UCSD-AML1 (cell line): ENCODE results near the gene SLC22A23.
"Not testable (repeated sequence)": the region's sequence is repeated elsewhere in the genome, so short reads cannot be mapped to it uniquely, and the experiment has no call there.

Experiments
- DNase-seq: peaks from one replicate; lab custom pipeline; 2025; ENCODE audit not compliant: unreplicated experiment; lab: John Stamatoyannopoulos, UW

Gene SLC22A23

DNA sequence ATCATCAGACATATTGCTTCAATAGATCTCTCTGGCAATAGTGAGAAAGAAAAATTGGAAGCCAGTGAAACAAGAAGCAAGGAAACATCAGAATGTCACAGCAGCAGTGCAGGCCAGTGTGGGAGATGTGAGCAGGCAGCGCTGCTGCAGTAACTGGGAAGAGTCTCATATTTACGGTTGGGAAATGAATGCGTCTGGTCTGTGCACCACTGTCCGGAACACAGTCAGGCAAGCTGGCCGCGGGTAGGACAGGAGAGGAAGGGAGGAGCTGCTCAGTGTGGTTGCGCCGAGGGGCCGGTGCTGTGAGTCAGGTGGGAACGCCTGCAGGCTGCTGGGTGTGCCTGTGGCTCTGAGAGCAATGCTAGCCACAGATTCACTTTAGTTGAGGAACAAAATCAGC is 204.5 kb downstream of the SLC22A23 start:
- DNase-seq = peak; percentile 33

DNA sequence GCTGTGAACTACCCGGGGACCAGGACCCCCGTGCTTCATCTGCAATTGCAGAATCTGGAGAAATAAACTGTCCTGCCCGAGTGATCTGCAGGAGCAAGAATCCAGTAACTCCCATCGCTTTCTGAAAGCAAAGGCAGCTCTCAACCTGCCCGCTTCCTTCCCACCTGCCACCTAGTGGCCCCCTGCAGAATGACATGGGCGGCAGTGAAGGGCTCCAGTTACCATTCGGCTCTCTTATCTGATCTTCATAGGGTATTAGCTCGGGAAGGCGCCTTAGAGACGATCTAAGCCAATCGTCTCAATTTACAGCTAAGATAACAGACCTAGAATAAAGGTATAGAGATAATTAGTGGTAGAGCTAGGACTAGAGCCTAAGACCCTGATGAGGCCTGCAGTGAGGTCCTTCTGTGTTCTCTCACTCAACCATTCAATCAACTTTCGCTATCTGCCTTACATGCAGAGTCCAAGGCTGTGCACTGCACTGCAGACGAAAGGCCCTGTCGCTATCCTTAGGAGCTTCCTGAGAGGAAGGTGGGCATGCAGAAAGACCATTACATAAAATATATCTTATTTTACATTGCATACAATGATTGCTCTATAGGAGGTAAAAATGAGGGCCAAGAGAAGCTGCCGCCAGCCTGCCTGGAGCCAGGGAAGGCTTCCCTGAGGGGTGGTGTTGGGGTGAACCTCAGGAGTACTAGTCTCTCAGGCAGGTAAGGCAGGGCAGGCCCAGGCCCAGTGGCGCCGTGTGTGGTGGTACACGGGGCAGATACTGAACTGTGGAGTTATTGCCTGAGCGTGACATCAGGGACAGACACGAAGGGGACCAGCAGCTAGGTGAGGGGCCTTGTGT is 205.2 kb downstream of the SLC22A23 start:
- peak; percentile 75 for DNase-seq

- DNase-seq = no peak
Observed at GRCh38 chr6:3250231-3250675, 206.6 kb downstream of the SLC22A23 start.

GRCh38 chr6:3249821-3250220 is 207.0 kb downstream of the SLC22A23 start:
- no peak for DNase-seq

- DNase-seq = no peak
Observed at GRCh38 chr6:3247255-3248146, 209.3 kb downstream of the SLC22A23 start.

DNA sequence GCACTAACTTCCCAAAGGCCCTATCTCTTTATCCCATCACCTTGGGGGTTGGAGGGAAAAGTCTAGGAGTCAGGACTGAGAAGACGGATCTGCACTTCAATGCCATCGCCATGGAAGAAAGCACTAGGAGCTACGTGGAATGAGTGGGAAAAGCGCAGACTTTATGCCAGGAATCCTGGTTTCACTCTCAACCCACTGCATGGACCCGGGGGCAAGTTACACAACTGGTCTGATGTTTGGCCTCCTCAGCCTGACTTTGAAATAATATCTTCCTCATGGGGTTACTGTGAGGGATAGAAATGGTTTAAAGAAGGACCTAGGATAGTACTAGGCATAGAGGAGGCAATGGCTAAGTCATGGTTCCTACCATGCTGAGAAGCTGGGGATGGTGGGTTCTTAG is 211.6 kb downstream of the SLC22A23 start:
- no peak for DNase-seq

DNA sequence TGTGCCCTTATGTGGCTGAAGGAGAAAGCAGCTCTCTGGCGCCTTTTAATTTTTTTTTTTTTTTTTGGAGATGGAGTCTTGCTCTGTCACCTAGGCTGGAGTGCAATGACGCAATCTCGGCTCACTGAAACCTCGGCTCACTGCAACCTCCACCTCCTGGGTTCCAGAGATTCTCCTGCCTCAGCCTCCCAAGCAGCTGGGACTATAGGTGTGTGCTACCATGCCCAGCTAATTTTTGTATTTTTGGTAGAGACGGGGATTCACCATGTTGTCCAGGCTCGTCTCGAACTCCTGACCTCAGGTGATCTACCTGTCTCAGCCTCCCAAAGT is 212.1 kb downstream of the SLC22A23 start:
- DNase-seq = not testable (repeated sequence)

DNA sequence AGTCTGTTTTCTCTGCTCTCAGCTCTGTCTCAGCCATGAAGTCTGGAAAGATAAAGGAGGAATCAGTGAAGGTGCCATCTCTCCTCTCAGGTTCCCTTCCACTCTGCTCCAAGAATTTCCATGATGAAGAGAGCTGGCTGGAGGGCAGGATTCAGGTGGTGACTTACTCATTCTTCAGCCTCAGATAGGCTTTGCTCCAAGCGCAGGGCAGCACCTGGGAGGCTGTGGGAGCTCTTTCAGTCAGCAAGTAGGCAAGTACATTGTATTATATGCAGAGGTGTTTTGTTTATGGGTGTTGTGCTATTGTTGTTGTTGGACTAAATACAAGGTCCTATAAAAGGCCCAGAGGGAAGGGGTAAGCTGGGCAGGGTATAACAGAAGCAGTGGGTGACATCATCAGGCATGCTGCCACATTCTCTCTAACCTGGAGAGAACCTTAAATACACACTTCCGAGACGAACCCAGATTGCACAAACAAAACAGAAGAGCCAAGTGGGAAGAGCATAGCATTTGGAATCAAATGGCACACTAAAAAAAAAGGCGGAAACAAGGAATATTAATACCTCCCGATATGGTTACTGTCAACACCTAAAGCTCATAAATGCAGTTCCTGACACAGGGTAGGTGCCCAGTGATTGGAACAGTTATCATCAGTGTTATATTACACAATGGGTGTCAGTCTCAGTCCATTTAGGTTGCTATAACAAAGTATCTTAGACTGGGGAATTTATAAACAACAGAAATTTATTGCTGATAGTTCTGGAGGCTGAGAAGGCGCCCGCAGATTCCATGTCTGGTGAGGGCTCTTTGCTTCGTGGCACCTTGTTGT is 212.6 kb downstream of the SLC22A23 start:
- DNase-seq = no peak

GRCh38 chr6:3242768-3243167 is 214.1 kb downstream of the SLC22A23 start:
- DNase-seq = no peak

DNA sequence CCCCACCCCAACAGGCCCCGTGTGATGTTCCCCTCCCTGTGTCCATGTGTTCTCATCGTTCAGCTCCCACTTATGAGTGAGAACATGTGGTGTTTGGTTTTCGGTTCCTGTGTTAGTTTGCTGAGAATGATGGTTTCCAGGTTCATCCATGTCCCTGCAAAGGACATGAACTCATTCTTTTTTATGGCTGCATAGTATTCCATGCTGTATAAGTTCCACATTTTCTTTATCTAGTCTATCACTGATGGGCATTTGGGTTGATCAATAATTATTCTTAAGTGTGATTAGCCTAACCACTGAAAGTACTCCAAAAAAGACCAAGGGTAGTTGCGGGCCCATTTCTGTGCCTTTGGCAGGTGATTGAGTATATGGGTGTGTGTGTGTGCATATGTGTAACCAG is 215.1 kb downstream of the SLC22A23 start:
- not testable (repeated sequence) for DNase-seq

DNA sequence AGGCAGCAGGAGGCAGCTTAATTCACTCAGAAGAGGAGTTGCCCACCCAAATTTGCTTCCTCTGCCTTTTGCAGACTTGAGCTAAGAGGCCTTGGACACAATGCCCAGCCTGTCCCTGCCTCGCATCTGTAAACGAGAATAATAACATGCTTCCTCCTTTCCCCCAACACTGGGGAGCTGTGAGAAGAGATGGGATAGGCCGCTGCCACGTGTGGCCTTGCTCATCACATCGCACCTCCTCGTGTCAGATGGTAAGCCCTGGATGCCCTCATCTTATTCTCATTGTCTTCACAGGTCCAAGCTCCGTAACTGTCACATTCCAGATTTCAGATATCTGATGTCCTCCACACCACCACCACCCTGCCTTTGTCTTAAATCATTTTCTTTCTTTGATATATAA is 216.3 kb downstream of the SLC22A23 start:
- no peak for DNase-seq

DNA sequence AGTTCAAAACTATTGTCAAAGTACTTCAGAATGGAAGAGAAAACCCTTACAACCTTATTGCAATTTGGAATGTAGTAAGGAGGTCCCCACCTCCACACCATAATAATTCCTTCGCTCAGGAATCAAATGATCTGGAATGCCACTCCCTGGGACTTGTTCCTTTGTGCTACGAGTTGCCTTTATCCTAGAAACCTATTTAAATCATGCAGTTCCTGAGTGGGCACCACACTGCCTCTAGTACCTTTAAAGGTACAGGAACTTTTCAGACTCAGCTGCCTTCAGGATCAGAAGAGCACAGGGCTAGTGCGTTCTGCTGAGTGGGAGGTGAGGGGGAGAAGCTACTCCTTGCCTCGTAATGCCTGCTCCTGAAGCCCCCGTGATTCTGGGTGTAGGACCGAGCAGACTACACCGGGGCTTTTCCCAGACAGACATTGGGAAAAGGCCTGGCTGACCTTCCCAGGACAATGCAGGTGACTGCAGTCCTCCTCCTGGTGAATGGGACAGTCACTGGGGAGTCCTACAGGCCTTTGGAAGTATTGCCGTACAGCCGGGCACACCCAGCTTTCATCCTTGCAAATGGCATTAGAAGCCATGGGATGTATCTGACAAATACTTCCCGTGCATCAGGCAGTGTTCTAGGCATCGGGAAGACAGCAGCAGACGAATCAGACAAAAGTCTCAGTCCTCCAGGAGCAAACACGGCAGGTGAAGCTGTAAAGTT is 217.6 kb downstream of the SLC22A23 start:
- no peak for DNase-seq

GRCh38 chr6:3237761-3238662 is 218.8 kb downstream of the SLC22A23 start:
- no peak for DNase-seq

- no peak for DNase-seq
Observed at GRCh38 chr6:3236005-3236404, 220.8 kb downstream of the SLC22A23 start.

DNA sequence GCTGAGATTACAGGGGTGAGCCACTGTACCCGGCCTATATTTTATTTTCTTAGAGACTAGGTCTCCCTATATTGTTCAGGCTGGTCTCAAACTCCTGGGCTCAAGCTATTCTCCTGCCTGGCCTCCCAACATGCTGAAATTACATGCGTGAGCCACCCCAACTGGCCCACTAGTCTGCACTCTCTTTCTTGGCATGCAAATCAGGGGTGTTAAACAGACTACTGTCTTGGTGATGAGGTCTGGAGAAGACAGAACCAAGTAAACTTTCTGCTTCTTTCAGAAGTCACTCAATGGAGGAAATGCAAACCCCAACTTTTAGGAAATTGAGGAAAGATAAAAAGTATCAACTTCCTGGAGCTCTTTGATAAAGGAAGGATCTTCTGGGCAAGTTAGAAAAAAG is 221.4 kb downstream of the SLC22A23 start:
- DNase-seq = no peak

DNA sequence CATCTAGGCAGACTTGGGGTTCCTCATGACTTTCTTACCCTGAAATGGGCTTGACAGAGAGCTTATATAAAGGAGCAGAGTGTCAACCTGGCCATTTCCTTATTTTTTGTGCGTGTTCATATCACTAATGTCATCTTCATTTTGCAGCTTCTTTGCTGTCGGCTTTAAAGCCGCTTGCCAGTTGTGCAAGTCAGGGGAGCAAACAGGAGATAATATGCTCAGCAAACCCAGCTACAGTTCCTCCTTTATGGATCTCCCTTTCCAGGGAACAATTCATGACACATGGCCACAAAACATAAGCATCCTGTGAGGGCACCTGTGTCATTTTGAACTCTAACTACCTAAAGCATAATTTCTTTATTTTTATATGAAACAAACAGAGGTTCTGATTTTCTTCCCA is 222.9 kb downstream of the SLC22A23 start:
- no peak for DNase-seq

DNA sequence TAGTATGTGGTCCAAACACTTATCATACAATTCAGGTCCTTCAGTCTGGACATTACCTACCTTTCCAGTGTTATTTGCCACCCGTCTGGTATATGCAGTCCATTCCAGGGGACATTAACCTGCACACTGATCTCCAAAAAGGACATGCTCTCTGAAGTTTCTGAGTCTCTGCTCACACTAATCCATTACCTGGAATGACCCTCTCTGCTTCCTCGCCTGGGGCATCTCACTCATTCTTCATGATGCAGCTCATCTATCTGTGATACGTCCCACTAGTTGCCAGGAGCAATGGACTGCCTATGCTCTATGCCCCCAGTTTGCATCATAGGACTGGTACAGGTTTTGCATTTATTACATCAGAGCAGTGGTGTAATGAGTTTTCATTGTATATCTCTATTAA is 223.5 kb downstream of the SLC22A23 start:
- DNase-seq = no peak

DNA sequence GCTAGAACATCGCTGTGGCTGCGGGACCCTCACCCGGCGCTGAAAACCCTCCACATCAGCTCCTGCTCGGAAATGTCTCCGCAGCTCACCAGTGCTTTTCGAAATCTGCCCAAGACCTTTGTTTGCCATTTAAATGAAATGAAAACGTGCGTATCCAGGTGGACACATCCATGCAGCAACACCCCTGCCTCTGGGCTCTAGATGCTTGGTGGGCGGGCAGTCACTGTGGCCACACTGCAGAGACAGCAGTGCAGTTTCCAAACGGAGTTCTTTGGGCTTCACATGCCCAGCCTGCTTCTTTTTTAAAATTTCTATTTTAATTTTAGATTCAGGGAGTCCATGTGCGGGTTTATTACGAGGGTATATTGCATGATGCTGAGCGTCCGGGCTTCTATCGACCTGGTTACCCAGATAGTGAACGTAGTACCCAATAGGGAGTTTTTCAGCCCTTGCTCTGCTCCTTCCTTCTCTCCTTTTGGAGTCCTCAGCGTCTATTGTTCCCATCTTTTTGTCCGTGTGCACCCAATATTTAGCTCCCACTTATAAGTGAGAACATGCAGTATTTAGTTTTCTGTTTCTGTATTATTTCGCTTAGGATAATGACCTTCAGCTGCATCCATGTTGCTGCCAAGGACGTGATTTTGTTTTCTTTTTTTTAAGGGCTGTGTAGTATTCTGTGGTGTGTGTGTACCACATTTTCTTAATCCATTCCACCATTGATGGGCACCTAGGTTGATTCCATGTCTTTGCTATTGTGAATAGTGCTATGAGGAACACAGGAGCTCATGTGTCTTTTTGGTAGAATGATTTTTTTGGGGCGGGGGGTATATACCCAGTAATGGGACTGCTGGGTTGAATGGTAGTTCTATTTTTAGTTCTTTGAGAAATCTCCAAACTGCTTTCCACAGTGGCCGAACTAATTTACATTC is 224.6 kb downstream of the SLC22A23 start:
- DNase-seq = no peak
